Suppressor macrophage treated with lipopolysaccharide for 1 hour (primary cell): ENCODE measurements around the gene AMZ1.

ENCODE experiments used
- DNase-seq, 3 donors: peaks; one replicate each; pipeline ENCODE4 v3.0.0-alpha.2; 2020 to 2022

Gene AMZ1

DNA sequence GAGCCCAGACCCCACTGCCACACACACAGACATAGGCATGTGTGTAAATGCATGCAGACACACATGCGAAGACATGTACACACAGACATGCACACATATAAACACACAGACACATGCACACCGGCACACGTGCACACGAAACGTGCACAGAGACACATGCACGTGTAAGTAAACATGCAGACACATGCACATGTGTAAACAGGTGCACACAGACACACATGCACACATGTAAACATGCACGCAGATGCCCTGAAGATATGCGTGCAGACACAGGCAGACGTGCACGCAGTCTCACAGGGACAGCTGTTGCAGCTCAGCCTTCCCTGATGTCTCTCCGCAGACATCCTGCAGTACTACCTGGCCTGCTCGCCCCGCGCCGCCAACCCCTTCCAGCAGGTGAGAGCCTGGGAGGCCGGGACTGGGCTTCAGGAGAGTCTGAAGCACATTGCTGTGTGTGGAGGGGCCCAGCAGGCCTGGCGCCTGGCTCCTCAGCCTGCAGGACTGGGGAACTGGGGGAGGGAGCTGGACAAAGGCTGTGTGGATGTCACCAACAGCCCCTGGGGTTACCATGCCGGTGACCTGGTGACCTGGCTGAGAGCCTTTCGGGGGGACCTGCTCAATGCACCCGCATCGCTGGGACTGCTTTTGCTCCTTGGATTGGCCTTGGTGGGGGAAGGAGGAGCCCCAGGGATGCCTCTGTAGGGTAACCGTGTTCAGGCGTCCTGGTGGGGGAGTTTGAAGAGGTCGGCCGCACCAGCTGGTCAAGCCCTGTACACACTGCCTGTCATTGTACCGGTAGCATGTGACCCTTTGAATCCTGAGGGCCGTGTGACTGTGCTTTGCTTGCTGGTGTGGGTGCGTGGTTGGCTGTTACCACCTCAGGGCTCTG lies 35.9 kb upstream of the AMZ1 start:
- no peak for DNase-seq

DNA sequence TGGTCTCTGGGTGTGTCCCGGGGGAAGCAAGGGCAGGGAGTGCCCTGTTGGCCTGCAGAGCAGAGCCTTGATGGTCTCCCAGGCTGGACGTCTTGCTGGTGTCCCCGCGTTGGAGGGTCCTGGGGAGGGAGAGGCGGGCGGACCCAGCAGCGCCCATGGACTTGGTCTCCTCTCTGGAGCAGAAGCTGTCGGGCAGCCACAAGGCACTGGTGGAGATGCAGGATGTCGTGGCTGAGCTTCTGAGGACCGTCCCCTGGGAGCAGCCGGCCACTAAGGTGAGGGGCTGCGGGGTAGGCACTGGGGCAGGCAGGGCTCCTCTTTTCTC lies 35.3 kb upstream of the AMZ1 start:
- no peak for DNase-seq

DNA sequence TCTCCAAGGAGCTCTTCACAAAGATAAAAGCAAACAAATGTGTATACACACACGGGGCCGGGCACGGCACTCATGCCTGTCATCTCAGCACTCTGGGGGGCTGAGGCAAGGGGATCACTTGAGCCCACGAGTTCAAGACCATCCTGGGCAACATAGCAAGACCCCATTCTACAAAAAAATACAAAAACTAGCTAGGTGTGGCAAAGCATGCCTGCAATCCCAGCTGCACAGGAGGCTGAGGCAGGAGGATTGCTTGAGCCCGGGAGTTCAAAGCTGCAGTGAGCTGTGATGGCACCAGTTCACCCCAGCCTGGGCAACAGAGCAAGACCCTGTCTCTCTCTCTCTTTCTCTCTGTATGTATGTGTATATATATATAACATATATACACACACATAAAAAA lies 33.9 kb upstream of the AMZ1 start:
- no peak for DNase-seq

DNA sequence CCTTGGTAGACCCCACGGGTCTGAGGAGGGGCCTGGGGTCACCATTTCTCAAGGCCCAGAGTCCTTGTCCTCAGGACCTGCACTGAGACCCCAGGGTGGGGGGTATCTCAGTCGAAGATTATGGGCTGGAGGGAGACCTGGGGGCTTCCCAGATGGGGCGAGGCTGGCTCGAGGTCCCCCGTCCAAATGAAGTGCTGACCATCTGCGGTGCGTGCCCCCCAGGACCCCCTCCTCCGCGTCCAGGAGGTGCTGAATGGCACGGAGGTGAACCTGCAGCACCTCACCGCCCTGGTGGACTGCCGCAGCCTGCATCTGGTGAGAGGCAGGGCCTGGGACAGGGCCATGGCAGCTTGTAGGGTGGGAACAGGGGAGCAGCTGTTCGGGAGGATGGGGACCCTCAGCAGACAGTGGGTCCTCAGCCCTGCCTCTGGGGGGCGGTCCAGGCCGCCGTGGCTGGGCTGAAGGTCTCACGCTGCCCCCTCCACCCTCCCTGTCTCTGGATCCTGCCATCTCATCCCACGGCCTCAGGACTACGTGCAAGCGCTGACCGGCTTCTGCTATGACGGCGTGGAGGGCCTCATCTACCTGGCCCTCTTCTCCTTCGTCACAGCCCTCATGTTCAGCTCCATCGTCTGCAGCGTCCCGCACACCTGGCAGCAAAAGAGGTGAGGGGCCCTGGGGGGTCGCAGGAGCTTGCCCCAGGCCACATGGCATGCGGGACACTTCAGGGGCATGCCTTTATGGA lies 32.0 kb upstream of the AMZ1 start:
- DNase-seq = no peak

DNA sequence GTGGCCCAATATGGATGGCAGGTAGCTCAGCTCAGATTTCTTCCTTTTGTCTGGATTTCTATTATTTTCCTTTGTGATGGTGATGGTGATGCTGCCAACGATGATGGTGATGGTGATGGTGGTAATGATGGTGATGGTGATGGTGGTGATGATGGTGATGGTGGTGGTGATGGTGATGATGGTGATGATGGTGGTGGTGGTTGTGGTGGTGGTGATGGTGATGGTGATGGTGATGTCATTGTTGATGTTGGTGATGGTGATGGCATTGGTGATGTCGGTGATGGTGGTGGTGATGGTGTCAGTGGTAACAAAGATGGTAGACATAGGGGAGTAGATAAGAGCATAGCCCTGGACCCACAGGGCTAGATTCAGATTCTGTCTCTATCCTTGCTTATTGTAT lies 30.8 kb upstream of the AMZ1 start:
- DNase-seq = no peak

DNA sequence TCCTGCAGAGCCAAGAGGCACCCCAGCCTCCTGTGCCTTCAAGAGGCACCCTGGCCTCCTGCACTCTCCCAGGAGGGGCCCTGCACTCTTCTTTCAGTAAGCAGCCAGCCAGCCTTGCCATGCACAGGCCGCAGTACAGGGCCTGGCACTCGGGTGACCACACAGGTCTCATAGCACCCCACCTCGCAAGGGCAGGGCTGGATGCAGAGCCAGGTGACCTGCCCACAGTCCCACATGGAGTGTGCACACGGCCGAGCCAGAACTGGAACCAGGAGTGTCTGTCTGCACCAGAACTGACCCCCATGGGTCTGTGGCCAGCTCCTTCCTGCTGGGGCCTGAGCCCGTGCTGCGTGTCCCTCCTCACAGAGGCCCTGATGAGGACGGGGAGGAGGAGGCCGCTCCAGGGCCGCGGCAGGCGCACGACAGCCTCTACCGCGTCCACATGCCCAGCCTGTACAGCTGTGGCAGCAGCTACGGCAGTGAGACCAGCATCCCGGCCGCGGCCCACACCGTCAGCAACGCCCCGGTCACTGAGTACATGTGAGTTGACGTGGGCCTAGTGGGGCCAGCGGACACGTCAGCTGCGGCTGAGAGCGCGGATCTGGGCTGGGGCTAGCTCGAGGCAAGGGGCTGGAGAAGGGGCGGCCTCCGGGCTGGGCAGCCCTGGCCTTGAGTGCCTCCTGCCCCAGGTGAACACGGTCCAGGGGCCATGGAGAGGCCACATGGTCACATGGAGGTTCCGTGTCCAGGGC lies 29.9 kb upstream of the AMZ1 start:
- DNase-seq = no peak

DNA sequence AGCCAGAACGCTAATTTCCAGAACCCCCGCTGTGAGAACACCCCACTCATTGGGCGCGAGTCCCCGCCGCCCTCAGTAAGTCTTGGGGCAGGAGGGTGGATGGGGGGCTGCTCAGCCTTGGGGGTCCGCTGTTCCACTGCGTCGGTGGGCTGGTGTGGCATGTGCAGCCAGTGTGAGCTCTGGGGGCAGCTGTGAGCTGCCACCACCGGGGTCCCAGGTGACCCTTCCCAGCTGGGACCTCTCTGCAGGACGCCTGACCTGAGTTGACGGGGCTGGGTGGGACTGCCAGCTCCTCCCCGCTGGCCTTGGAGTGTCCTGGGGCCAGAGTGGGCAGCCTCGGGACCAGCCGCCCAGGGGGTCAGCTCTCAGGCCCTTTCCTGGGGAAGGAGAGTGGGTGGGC lies 29.1 kb upstream of the AMZ1 start:
- DNase-seq = no peak

DNA sequence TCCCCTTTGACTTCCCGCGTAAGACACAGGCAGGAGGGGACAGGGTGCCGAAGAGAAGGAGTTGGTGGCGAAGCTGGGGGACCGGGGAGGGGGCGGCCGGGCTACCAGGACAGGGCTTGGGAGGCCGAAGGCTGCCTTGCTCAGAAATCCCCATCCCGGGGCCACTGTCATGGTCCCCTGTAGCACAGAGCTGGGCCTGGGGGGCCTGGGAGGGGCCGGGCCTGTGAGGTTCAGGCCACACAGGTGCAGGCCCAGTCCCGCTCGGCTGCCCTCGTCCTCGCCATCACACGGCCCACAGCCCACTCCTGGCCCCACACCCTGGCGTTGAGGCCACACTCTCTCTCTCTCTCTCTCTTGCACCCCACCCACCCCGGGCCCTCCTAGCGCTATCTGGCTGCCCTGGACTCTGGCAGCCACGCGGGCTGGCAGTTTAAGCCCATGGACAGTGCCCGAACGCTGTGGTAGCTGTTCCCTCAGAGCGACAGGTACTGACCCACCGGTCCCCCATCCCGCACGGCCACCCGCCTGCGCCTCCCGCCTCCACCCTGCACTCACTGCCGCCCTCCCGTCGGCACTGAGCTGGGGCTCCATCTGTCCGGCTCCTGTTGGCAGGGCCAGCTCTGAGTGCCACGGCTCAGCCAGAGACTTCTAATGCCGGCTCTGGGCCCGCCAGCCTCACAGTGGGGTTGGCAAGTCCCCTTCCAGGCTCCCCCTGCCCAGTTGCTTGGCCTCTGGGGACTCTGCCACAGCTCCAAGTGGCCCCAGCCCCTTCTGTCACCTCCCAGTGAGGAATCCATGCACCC lies 28.2 kb upstream of the AMZ1 start:
- DNase-seq = no peak

DNA sequence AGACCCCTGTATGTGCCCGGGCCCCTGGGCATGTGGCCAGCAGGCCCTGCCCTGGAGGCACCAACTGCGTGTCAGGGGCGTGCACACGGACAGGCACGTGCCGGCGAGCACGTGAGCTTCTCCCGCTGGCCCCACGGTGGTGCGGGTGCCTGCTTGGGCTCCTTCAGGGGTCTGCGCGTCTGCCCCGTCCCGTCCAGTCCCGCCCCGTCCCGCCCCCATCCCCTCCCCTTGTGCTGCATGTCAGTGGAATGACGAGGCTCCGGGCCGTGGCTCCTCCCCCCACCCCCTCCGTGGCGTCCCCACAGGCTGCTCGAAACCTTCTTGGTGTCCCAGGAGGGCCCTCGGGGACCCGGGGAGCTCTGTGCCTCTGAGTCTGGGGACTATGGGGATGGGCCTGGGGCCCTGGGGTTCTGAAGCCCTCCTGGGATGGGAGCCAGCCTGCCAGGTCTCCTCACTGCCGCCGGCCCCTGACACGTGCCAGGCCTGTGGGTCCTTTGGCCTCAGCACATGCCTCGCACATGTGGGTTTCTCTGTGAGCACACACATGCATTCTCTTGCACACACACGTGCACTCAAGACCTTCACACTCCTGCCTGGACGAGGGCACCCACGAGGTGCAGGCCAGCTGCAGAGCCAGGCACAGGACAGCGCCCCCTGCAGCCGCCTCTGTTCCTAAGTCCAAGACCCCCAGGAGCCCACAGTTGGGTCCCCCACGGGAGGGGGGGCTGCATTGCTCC lies 27.5 kb upstream of the AMZ1 start:
- no peak for DNase-seq

DNA sequence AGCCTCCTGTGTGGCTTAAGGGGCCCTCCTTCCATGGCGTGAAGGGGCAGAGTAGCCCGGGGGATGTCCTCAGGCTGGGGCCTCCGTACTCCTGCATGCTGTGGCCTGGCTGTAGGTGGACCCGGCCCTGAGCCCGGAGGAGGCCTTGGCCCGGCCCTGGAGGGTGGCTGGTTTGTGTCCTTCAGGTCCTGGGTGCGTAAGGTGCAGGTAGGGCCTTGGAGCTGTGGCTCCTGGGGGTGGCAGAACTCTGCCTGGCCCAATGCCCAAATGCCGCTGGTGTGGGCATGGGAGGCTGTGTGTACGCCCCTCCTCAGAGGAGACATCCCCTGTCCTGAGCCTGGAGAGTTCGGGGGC lies 26.9 kb upstream of the AMZ1 start:
- DNase-seq = no peak

DNA sequence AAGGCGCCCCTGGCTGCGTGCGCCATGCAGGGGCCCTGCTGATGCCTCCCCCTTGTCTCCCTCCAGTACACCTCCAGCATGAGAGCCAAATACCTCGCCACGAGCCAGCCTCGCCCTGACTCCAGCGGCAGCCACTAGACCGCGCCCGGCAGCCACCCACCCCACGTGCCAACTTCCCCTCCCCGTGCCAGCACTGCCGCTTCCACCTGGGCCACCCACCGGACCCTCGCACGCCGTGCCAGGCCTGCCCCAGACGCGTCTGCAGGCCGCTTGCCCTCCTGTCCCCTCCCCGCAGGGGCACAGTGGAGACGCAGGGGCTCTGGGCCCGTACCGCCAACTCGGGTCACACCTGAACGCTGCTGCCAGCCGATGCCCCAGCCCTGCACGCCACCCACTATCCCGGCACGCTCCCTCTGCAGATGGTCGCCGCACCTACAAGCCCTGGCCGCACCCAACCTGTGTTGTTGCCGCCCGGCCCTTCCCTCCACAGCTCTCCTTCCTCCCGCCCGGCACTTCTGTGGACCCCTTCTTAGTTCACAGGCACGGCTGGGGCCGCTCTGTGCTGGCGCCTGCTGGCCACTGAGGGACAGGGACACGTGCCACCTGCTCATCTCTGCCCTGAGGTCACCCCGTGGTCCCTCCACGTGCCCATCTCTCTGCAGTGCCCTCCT lies 26.3 kb upstream of the AMZ1 start:
- no peak for DNase-seq

DNA sequence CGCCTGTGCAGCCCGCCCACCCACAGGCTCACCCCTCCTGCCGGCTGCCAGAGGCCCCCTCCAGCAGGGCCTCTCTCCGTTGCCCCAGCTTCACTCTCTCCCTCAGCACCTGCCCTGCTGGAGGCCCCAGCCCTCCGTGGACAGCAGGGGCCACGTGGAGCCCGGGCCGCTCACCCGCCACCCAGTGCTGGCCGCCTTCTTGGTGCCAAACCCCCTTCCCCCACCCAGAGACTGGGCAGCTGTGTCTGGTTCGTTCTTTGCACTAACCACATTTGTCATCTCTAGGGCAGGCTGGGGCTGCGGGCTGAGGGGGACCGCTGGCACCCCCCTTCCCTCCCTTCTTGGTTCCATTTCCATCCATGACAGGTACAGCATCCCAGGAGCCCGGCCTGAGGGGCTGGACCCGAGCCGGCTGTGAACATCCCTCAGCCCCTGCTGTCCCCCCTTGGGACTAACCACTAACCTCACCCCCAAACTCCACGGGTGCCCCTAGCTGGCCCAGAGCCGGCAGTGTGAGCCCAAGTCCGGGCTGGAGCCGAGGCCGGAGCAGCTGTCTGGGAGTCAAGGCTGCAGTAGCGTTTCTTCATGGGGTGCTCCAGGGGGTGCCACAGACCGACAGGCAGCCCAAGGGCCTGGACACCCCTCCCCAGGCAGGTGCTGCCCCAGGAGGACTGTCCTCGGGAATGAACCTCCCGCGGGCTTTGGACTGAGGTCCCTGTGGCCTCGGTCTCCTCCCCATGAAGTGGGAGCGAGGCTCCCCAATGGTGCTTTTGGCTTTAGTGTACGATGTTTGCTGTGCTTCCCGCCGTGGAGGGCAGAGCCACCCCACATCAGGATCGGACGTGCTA lies 25.5 kb upstream of the AMZ1 start:
- DNase-seq = no peak

DNA sequence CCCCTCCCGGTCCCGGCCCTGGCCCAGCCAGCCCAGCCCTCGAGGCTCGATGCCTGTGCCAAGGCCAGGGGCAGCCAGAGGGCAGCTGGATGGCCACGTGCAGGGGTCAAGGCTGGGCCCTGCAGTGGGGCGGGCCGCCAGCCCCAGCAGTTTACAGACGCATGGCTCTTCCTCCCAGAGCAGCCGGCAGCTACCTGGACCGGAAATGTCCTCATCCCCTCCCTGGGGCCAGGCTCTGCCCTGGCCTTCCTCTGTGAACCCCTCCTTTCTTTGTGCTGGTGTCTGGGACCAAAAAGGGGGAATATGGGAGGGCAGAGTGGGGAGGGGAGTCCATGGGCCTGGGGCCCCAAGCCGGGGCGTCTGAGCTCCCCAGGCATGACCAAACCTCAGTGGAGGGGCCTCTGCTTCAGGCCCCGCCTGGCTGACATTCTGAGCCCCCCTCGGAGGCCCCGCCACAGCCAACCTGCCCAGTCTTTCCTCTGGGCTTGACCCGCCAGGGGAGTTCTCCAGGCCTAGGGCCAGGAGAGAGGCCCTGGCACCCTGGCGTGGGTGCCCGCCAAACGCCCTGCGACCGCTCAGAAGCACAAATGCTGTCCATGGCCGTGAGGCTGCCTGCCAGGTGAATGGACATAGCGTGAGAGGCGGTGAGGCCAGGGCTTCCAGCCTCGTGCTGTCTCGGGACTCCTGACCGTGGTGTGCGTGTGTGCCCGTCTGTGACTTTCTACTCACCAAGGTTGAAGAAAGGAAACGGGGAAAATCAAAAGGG lies 24.7 kb upstream of the AMZ1 start:
- DNase-seq = no peak

DNA sequence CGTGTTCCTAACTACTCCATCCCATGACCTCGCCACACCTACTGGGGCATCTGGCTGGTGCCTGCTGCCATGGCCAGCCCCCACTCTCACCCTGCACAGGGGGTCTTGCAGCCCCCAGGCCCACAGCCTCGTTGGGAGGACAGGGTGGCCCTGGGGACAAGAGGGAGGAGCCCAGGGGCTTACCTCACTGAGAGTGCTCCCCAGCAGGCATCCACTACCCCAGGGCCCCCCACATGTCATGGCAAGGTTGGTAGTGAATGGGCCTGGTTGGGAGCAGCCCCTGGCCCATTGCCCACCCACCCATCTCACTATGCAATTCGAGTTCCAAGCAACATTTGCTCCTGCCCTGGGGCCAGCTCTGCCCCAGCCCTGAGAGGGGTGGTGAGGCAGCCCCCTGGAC lies 24.0 kb upstream of the AMZ1 start:
- DNase-seq = no peak

DNA sequence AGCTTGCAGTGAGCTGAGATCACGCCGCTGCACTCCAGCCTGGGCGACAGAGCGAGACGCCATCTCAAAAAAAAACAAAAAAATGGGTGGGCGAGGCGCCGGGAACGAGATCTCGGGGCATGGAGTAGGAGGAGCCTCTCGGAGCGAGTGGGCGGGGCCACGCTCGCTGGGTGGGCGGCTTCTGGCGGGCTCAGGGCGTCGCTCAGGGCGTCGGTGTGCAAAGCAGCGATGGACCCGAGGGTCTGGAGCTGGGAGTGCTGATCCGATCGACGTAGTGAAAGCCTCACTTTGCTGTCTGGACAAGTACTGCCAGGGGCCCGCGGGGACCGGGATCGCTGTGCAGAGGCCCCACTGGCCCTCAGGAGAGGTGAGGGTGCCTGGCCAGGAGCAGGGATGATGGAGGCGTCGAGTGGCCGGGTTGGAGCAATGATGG lies 22.6 kb upstream of the AMZ1 start:
- no peak for DNase-seq

DNA sequence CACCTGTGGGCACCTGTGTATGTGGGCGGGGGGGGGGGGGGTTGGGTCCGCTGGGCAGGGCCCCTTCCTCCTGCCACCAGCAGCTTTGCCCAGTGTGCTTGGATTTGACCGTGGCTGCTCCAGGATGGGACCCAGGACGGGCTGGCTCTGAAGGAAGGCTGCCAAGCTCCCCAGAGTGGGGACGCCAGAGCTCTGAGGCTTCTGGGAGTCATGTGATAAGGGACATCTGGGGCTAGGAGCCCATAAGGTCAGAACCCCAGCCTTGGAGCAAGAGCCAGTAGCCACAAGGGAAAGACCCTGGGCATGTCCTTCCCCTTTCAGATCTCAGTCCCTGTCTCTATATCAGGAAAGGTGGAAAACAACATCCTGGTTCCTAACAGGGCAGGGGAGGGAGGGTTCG lies 21.8 kb upstream of the AMZ1 start:
- DNase-seq = peak; percentile 42 to 52 (median 50)

DNA sequence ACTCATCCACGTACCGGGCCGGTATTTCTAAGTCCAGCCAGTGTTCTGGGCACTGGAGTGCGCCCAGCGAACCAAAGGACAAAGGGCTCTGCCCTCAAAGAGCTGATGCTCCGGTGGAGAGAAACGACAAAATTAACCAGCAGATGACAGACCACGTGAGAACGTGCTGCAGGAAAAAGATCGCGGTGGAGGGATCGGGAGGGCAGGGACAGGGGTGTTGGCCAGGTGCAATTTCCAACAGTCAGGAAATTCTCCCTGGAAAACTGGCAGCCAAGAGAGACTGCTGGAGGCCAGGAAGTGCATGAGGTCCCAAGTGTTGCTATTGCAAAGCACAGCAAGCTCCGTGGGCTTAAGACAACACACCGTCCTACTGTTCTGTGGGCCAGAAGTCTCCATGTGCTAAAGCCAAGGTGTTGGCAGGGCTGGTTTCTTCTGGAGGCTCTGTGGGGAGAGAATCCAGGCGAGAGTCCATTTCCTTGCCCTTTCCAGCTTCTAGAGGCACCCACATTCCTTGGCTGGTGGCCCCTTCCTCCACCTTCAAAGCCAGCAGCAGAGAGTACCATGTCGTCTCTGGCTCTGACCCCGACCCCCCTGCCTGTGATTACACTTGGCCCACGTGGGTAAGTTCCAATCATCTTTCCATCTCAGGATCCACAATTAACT lies 21.3 kb upstream of the AMZ1 start:
- DNase-seq = no peak

DNA sequence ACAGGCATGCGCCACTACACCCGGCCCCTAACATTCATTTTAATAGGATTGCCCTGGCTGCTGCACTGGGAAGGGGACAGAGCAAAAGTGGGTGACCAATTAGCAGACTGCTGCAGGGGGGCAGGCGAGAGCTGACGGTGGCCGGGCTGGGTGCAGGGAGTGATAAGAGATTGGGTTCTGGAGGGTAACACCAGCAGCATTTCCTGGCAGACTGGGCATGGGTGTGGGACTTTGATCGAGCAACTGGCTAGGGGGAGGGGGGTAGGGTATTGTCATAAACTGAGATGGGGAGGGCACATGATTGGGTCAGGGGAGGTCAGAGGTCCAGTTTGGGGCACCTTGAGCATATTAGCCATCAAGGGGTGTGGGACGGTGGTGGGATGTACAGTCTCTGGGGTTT lies 20.2 kb upstream of the AMZ1 start:
- no peak for DNase-seq

DNA sequence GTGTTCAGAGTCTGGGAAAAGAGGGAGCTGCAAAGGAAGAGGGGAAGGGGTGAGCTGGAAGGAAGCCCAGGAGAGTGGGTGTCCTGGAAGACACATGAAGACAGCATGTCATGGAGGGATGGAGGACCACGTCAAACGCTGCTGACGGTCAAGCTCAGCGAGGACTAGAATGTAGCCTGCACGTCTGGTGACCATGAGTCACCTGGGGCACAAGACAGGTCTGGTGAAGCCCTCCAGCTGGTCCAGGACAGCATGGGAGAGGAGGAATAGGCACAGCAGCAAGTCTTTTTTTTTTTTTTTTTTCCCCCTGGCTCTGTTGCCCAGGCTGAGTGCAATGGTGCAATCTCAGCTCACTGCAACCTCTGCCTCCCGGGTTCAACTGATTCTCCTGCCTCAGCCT lies 19.6 kb upstream of the AMZ1 start:
- no peak for DNase-seq
